ENCODE results near the gene GALNTL6. TPM values are rescaled to one million over a fixed set of nuclear protein-coding genes. Genes with fewer than 3 reads are reported as not detected.

Gene GALNTL6
- total RNA-seq, 6 donors from 2014 or later: 0.26 to 18.9 TPM; not detected in 4

- 96 to 97% methylated on average over 2 of the region's 2 CpGs for WGBS, 2 donors
- ATAC-seq (ENCODE audit: low FRiP score in 2 of 2) (no peak), DNase-seq (no peak)
- Histone ChIP-seq H3K4me3 (no peak overlapping the region), H3K9me3 (no peaks in the 10 kb centered on the region), H3K36me3 (no peaks in the 10 kb centered on the region), H3K27me3 (no peaks in the 10 kb centered on the region), H3K27ac (no peak overlapping the region), H3K4me1 (no peaks in the 10 kb centered on the region)
- TF ChIP-seq POLR2AphosphoS5 (IDR thresholded peaks at IDR 0.05) (no peak), CTCF (IDR thresholded peaks at IDR 0.05) (no peak), EP300 (IDR thresholded peaks at IDR 0.05) (no peak), POLR2A (IDR thresholded peaks at IDR 0.05) (no peak)
These were observed 494.9 kb downstream of the GALNTL6 start for GRCh38 chr4:172308078-172308477.

GRCh38 chr4:172311682-172312081 lies 498.5 kb downstream of the GALNTL6 start:
- TF ChIP-seq EP300 (IDR thresholded peaks at IDR 0.05) (no peak), CTCF (IDR thresholded peaks at IDR 0.05) (no peak), POLR2AphosphoS5 (IDR thresholded peaks at IDR 0.05) (no peak), POLR2A (IDR thresholded peaks at IDR 0.05) (no peak)
- ATAC-seq (ENCODE audit: low FRiP score in 2 of 2) (no peak), DNase-seq (no peak)
- Histone ChIP-seq H3K9me3 (no peaks in the 10 kb centered on the region), H3K4me1 (no peaks in the 10 kb centered on the region), H3K4me3 (no peak overlapping the region), H3K27ac (no peak overlapping the region), H3K27me3 (no peaks in the 10 kb centered on the region), H3K36me3 (no peaks in the 10 kb centered on the region)
- WGBS, 2 donors: 79 to 89% methylated on average over 3 of the region's 3 CpGs

- ATAC-seq (ENCODE audit: low FRiP score in 2 of 2) (no peak), DNase-seq (no peak)
- H3K27me3 ChIP-seq: no peaks in the 10 kb centered on the region
- no peaks in the 10 kb centered on the region for H3K4me1 ChIP-seq
- WGBS, 2 donors: 82 to 88% methylated on average over 2 of the region's 2 CpGs
- H3K27ac ChIP-seq: no peak overlapping the region
- H3K4me3 ChIP-seq: no peak overlapping the region
- no peaks in the 10 kb centered on the region for H3K36me3 ChIP-seq
- TF ChIP-seq CTCF (IDR thresholded peaks at IDR 0.05) (no peak), POLR2A (IDR thresholded peaks at IDR 0.05) (no peak)
- no peaks in the 10 kb centered on the region for H3K9me3 ChIP-seq
These were observed 510.1 kb downstream of the GALNTL6 start for GRCh38 chr4:172323288-172323687.

- DNase-seq (no peak), ATAC-seq (ENCODE audit: low FRiP score in 2 of 2) (no peak)
- Histone ChIP-seq H3K9me3 (no peaks in the 10 kb centered on the region), H3K4me1 (no peaks in the 10 kb centered on the region), H3K36me3 (no peaks in the 10 kb centered on the region), H3K27ac (no peak overlapping the region), H3K4me3 (no peak overlapping the region), H3K27me3 (no peaks in the 10 kb centered on the region)
- TF ChIP-seq CTCF (IDR thresholded peaks at IDR 0.05) (no peak), EP300 (IDR thresholded peaks at IDR 0.05) (no peak), POLR2AphosphoS5 (IDR thresholded peaks at IDR 0.05) (no peak), POLR2A (IDR thresholded peaks at IDR 0.05) (no peak)
- WGBS, 2 donors: 50 to 59% methylated on average over 5 of the region's 5 CpGs
These were observed 531.2 kb downstream of the GALNTL6 start for GRCh38 chr4:172344308-172344938.

GRCh38 chr4:172348426-172348825 lies 535.2 kb downstream of the GALNTL6 start:
- no peaks in the 10 kb centered on the region for H3K27me3 ChIP-seq
- TF ChIP-seq POLR2AphosphoS5 (IDR thresholded peaks at IDR 0.05): no peak
- no peak for TF ChIP-seq CTCF (IDR thresholded peaks at IDR 0.05)
- TF ChIP-seq POLR2A (IDR thresholded peaks at IDR 0.05): no peak
- TF ChIP-seq EP300 (IDR thresholded peaks at IDR 0.05): no peak
- no peaks in the 10 kb centered on the region for H3K36me3 ChIP-seq
- DNase-seq: no peak
- H3K9me3 ChIP-seq: no peaks in the 10 kb centered on the region
- no peak overlapping the region for H3K27ac ChIP-seq
- no peak for ATAC-seq (ENCODE audit: low FRiP score in 2 of 2)
- H3K4me1 ChIP-seq: no peaks in the 10 kb centered on the region
- H3K4me3 ChIP-seq: no peak overlapping the region
- 74% methylated on average over 2 of the region's 2 CpGs for WGBS, 2 donors
